ENCODE measurements around the gene GPRC5C. TPM values are rescaled to one million over a fixed set of nuclear protein-coding genes. Genes with fewer than 3 reads are reported as not detected.

The GPRC5C gene
- total RNA-seq (2021; fragmentation: NEBNext Ultra II Directional; extraction: Animal tissue kit (Norgen Biotek cat#: 25700)) = not detected
- long read RNA-seq = 0 reads

GRCh38 chr17:74431568-74432423, at the start of gene GPRC5C:
Gene GPRC5C (plus strand): TSS chr17:74432088. CDS start chr17:74439777, 7,689 bp downstream.
- Mint-ChIP-seq H3K27me3 (ENCODE audit: insufficient read depth) (peaks cover 6% of the 10 kb centered on the region), H3K9me3 (peaks cover 43% of the 10 kb centered on the region), H3K4me3 (no peak within 1 kb of the TSS), H3K36me3 (ENCODE audit: low read depth) (peaks cover under 1% of the 10 kb centered on the region; the same call in 1 of the 2 replicates), H3K4me1 (ENCODE audit: low read depth) (no peaks in the 10 kb centered on the region), H3K27ac (no peak within 1 kb of the TSS)
- DNase-seq = no peak
- TF ChIP-seq CTCF (IDR thresholded peaks at IDR 0.05) = no peak

- no peak for DNase-seq
- no peak for TF ChIP-seq CTCF (IDR thresholded peaks at IDR 0.05)
- H3K4me1 Mint-ChIP-seq (ENCODE audit: low read depth) = no peaks in the 10 kb centered on the region
- H3K4me3 Mint-ChIP-seq = no peak overlapping the region
- H3K27me3 Mint-ChIP-seq (ENCODE audit: insufficient read depth) = no peaks in the 10 kb centered on the region
- peaks cover 53% of the 10 kb centered on the region for H3K9me3 Mint-ChIP-seq
- H3K36me3 Mint-ChIP-seq (ENCODE audit: low read depth) = peaks cover 5% of the 10 kb centered on the region; the same call in 1 of the 2 replicates
- no peak overlapping the region for H3K27ac Mint-ChIP-seq
These were observed 48.7 kb upstream of the GPRC5C start for GRCh38 chr17:74383141-74383540.

GRCh38 chr17:74385201-74385600, 46.7 kb upstream of the GPRC5C start:
- DNase-seq = no peak
- Mint-ChIP-seq H3K4me3 (no peak overlapping the region), H3K4me1 (ENCODE audit: low read depth) (no peaks in the 10 kb centered on the region), H3K27ac (no peak overlapping the region), H3K9me3 (peaks cover 64% of the 10 kb centered on the region), H3K27me3 (ENCODE audit: insufficient read depth) (no peaks in the 10 kb centered on the region; the same call in 1 of the 2 replicates), H3K36me3 (ENCODE audit: low read depth) (peaks cover 10% of the 10 kb centered on the region; the same call in 1 of the 2 replicates)
- no peak for TF ChIP-seq CTCF (IDR thresholded peaks at IDR 0.05)

GRCh38 chr17:74386386-74386785, 45.5 kb upstream of the GPRC5C start:
- no peak for TF ChIP-seq CTCF (IDR thresholded peaks at IDR 0.05)
- H3K9me3 Mint-ChIP-seq = peaks cover 70% of the 10 kb centered on the region
- DNase-seq = no peak
- no peaks in the 10 kb centered on the region for H3K4me1 Mint-ChIP-seq (ENCODE audit: low read depth)
- no peaks in the 10 kb centered on the region; the same call in 1 of the 2 replicates for H3K27me3 Mint-ChIP-seq (ENCODE audit: insufficient read depth)
- H3K27ac Mint-ChIP-seq = no peak overlapping the region
- H3K36me3 Mint-ChIP-seq (ENCODE audit: low read depth) = peaks cover 12% of the 10 kb centered on the region; the same call in 1 of the 2 replicates
- no peak overlapping the region for H3K4me3 Mint-ChIP-seq

GRCh38 chr17:74387365-74388218, 44.3 kb upstream of the GPRC5C start:
- Mint-ChIP-seq H3K9me3 (peaks cover 77% of the 10 kb centered on the region), H3K36me3 (ENCODE audit: low read depth) (peaks cover 11% of the 10 kb centered on the region; the same call in 1 of the 2 replicates), H3K4me1 (ENCODE audit: low read depth) (no peaks in the 10 kb centered on the region), H3K27ac (no peak overlapping the region), H3K27me3 (ENCODE audit: insufficient read depth) (no peaks in the 10 kb centered on the region; the same call in 1 of the 2 replicates), H3K4me3 (no peak overlapping the region)
- DNase-seq = no peak
- no peak for TF ChIP-seq CTCF (IDR thresholded peaks at IDR 0.05)

Measured in HFFc6 (cell line).